CD14-positive monocyte (primary cell): ENCODE data around the gene PRDM1. TPM values are rescaled to one million over a fixed set of nuclear protein-coding genes. Genes with fewer than 3 reads are reported as not detected.

Experiments used
- DNase-seq, 3 donors: peaks; one replicate each; pipeline ENCODE4 v3.0.0-alpha.2; 2011 to 2022
- H2AFZ ChIP-seq: 2 replicates; pipeline ENCODE4 v1.6.0; 2012; ENCODE audit warnings: mild to moderate bottlenecking, low read depth, low read length, inconsistent platforms; ENCODE audit not compliant: insufficient read depth, poor library complexity, severe bottlenecking
- H3K27ac ChIP-seq, 2 donors: 1 replicate in 1 of 2; 2 replicates in 1 of 2; pipeline ENCODE4 v1.5.1; 2012 to 2013; ENCODE audit warnings: low read length in 2 of 2, control low read depth in 1 of 2, inconsistent platforms in 1 of 2, low read depth in 1 of 2, mild to moderate bottlenecking in 1 of 2
- H3K27me3 ChIP-seq, 2 donors: one replicate each; pipeline versions ENCODE4 v1.6.0 to v1.6.1; 2011 to 2013; ENCODE audit warnings: low read length in 2 of 2; ENCODE audit not compliant: control insufficient read depth in 2 of 2, insufficient read depth in 2 of 2
- H3K36me3 ChIP-seq, 2 donors: replicated peaks in 1 of 2; 1 replicate in 1 of 2; 2 replicates in 1 of 2; pipeline versions ENCODE4 v1.5.1 to v1.6.1; 2012 to 2013; ENCODE audit warnings: low read length in 2 of 2, control low read depth in 1 of 2, inconsistent platforms in 1 of 2, mild to moderate bottlenecking in 1 of 2; ENCODE audit not compliant: insufficient read depth in 2 of 2, control insufficient read depth in 1 of 2
- H3K4me1 ChIP-seq, 2 donors: 1 replicate in 1 of 2; 2 replicates in 1 of 2; pipeline versions ENCODE4 v1.5.1 to v1.6.1; 2012 to 2013; ENCODE audit warnings: low read length in 2 of 2, control low read depth in 1 of 2, inconsistent platforms in 1 of 2, mild to moderate bottlenecking in 1 of 2, moderate library complexity in 1 of 2; ENCODE audit not compliant: insufficient read depth in 2 of 2, control insufficient read depth in 1 of 2
- H3K4me2 ChIP-seq: replicated peaks from 2 replicates; pipeline ENCODE3; 2012; ENCODE audit warnings: low read length, moderate library complexity, mild to moderate bottlenecking; ENCODE audit not compliant: poor library complexity, severe bottlenecking; ENCODE audit errors: extremely low read depth
- H3K4me3 ChIP-seq, 3 experiments: fragments of 200-600 bp in 1 of 3; sonication (generic) in 1 of 3; replicated peaks in 1 of 3; 1 replicate in 2 of 3; 2 replicates in 1 of 3; pipeline ENCODE4 v1.5.1; 2011 to 2013; ENCODE audit warnings: low read length in 3 of 3, mild to moderate bottlenecking in 3 of 3, control low read depth in 2 of 3, low read depth in 2 of 3, inconsistent platforms in 1 of 3, moderate library complexity in 1 of 3
- H3K79me2 ChIP-seq: 2 replicates; pipeline ENCODE4 v1.6.0; 2012; ENCODE audit warnings: mild to moderate bottlenecking, control low read depth, inconsistent platforms, low read length, moderate library complexity; ENCODE audit not compliant: insufficient read depth
- H3K9ac ChIP-seq: 2 replicates; pipeline ENCODE4 v1.6.0; 2017; ENCODE audit warnings: low read length, mild to moderate bottlenecking; ENCODE audit not compliant: insufficient read depth, poor library complexity, severe bottlenecking
- H3K9me3 ChIP-seq, 2 donors: replicated peaks in 1 of 2; 1 replicate in 1 of 2; 2 replicates in 1 of 2; pipeline versions ENCODE4 v1.5.1 to v1.6.1; 2012 to 2013; ENCODE audit warnings: low read length in 2 of 2, control low read depth in 1 of 2; ENCODE audit not compliant: control insufficient read depth in 1 of 2, insufficient read depth in 1 of 2
- H4K20me1 ChIP-seq: 2 replicates; pipeline ENCODE4 v1.6.0; 2012; ENCODE audit warnings: mild to moderate bottlenecking, low read length, control low read depth, moderate library complexity; ENCODE audit not compliant: insufficient read depth
- H3K27ac Mint-ChIP-seq, 7 donors: one replicate each; pipeline ENCODE4 v1.8.0; 2020; ENCODE audit warnings: mild to moderate bottlenecking in 7 of 7, mixed read lengths in 7 of 7, moderate library complexity in 6 of 7, inconsistent platforms in 2 of 7
- H3K27me3 Mint-ChIP-seq, 3 donors: one replicate each; pipeline ENCODE4 v1.8.0; 2021 to 2022; ENCODE audit warnings: low read depth in 3 of 3, mild to moderate bottlenecking in 3 of 3, mixed read lengths in 3 of 3, moderate library complexity in 3 of 3, inconsistent platforms in 1 of 3
- H3K36me3 Mint-ChIP-seq, 2 donors: one replicate each; pipeline ENCODE4 v1.8.0; 2020; ENCODE audit warnings: mixed read lengths in 2 of 2, inconsistent platforms in 1 of 2, mild to moderate bottlenecking in 1 of 2
- H3K4me1 Mint-ChIP-seq: one replicate; pipeline ENCODE4 v1.8.0; 2020; ENCODE audit warnings: mild to moderate bottlenecking, mixed read lengths
- H3K4me3 Mint-ChIP-seq, 2 donors: one replicate each; pipeline ENCODE4 v1.8.0; 2020; ENCODE audit warnings: mild to moderate bottlenecking in 2 of 2, mixed read lengths in 2 of 2, moderate library complexity in 1 of 2
- H3K9me3 Mint-ChIP-seq, 7 donors: one replicate each; pipeline ENCODE4 v1.8.0; 2020 to 2022; ENCODE audit warnings: mixed read lengths in 7 of 7, mild to moderate bottlenecking in 6 of 7, moderate library complexity in 6 of 7, inconsistent platforms in 2 of 7
- WGBS: methylation state at CpG from one replicate; pipeline ENCODE4 v1.1.5; 2013; ENCODE audit warnings: missing lambda C conversion rate; ENCODE audit not compliant: insufficient coverage; 5-methylcytosine and 5-hydroxymethylcytosine counted together
- intact Hi-C, 2 donors: fragments of 100-400 bp; cut with micrococcal nuclease; formaldehyde crosslinking; loops; one replicate each; pipeline versions ENCODE4 v1.15.0 to v1.15.1; 2023
- polyA plus RNA-seq, 3 donors: library from polyadenylated mRNA; depleted of rRNA in 1 of 3; unstranded in 2 of 3; stranded (reverse) in 1 of 3; fragments of 300-500 nt in 2 of 3; fragments of >200 nt in 1 of 3; fragmentation: Illumina TruSeq in 2 of 3; gene quantifications; 1 replicate in 2 of 3; 2 replicates in 1 of 3; pipeline ENCODE4 v1.2.3, GENCODE V29; 2012 to 2021
- TF ChIP-seq, protein P1 (sequence below): fragments of 200-600 bp; IDR thresholded peaks from one replicate; pipeline ENCODE4 v1.8.0; 2022; ENCODE audit warnings: antibody characterized with exemption, mild to moderate bottlenecking

Gene PRDM1
- polyA plus RNA-seq, 3 donors, result 1.8 to 14.9 (median 5.2) TPM

DNA sequence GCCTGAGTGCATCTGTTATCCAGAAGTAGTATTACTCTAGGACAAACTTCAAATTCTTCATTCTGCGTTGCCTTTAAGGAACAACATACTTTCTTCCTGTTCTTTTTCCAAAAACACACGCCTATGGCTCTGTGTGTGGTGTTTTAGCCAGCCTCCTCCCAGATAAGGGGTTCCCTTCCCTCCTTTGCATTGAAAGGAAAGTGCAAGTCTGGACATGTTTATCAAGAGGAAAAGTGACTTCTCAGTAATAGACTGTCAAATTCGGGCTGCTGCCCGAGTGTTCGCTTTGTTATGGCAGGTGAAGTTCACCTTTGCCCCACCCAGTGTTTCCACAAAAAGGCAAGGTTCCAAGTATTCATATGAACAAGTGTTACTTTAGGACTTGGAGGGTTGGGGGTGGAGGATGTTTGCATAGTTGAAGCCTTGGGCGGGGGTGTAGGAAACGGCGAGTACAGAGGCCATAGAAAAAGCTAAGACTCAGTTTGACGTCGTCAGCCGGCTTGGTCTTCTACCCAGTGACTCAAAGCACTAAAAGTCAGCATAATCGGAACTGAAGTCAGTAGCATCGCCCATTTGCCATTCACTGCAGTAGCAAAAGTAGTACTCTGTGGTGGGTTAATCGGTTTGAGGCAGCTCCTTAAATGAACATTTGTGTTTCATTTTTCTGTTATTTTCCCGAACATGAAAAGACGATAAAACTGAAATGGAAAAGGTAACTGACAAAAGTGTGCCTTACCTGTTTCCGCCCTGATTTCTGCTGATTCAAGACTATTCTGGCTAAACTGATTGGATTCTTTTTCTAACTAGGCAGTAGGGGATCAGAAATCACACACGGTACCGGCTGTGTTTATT, 12.5 kb downstream of the PRDM1 start:
- peaks cover 43% of the 10 kb centered on the region for H3K4me1 Mint-ChIP-seq

DNA sequence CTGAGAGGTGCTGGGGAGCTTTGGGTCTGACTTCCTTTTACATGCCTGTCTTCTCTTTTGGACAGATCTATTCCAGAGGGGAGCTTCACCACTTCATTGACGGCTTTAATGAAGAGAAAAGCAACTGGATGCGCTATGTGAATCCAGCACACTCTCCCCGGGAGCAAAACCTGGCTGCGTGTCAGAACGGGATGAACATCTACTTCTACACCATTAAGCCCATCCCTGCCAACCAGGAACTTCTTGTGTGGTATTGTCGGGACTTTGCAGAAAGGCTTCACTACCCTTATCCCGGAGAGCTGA, 13.1 kb downstream of the PRDM1 start:
- H2AFZ ChIP-seq, result peak overlapping the region; percentile 79
- no peaks in the 10 kb centered on the region for H3K27me3 ChIP-seq
- peaks cover 0 to 20% of the 10 kb centered on the region in 2 donors for H3K36me3 ChIP-seq
- Mint-ChIP-seq H3K9me3 (no peaks in the 10 kb centered on the region), H3K27me3 (no peaks in the 10 kb centered on the region), H3K4me1 (peaks cover 44% of the 10 kb centered on the region), H3K27ac (peak overlapping the region in 1 of 7 donors; percentile 95), H3K4me3 (peak overlapping the region in 1 of 2 donors; percentile 85), H3K36me3 (peaks cover 20 to 26% of the 10 kb centered on the region in 2 donors)
- peak overlapping the region in 1 of 2 donors; percentile 94 for H3K27ac ChIP-seq
- no peak overlapping the region for H3K9ac ChIP-seq
- DNase-seq, result no peak
- no peak overlapping the region for H3K4me2 ChIP-seq
- 93% methylated on average over 4 of the region's 7 CpGs for WGBS
- intact Hi-C loops, result loop anchor here in 1 of 2 donors (5.0 kb wide), 1 partner anchor 63 kb away; no protein-coding TSS in a partner anchor
- peaks cover 5% of the 10 kb centered on the region for H3K79me2 ChIP-seq
- no peak overlapping the region for H3K4me3 ChIP-seq
- H4K20me1 ChIP-seq, result no peaks in the 10 kb centered on the region
- no peaks in the 10 kb centered on the region for H3K9me3 ChIP-seq
- TF ChIP-seq, protein P1, sequence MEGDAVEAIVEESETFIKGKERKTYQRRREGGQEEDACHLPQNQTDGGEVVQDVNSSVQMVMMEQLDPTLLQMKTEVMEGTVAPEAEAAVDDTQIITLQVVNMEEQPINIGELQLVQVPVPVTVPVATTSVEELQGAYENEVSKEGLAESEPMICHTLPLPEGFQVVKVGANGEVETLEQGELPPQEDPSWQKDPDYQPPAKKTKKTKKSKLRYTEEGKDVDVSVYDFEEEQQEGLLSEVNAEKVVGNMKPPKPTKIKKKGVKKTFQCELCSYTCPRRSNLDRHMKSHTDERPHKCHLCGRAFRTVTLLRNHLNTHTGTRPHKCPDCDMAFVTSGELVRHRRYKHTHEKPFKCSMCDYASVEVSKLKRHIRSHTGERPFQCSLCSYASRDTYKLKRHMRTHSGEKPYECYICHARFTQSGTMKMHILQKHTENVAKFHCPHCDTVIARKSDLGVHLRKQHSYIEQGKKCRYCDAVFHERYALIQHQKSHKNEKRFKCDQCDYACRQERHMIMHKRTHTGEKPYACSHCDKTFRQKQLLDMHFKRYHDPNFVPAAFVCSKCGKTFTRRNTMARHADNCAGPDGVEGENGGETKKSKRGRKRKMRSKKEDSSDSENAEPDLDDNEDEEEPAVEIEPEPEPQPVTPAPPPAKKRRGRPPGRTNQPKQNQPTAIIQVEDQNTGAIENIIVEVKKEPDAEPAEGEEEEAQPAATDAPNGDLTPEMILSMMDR, result no peak
- H3K4me1 ChIP-seq, result peaks cover 20 to 32% of the 10 kb centered on the region in 2 donors

More for the DNA sequence above, 12.5 kb downstream of the PRDM1 start:
- no peak for DNase-seq
- peaks cover 0 to 20% of the 10 kb centered on the region in 2 donors for H3K36me3 ChIP-seq
- no peaks in the 10 kb centered on the region for H3K9me3 ChIP-seq
- H3K9ac ChIP-seq, result peak overlapping the region; percentile 67
- Mint-ChIP-seq H3K36me3 (peaks cover 20 to 26% of the 10 kb centered on the region in 2 donors), H3K4me3 (peak overlapping the region; percentile 85 to 95), H3K9me3 (no peaks in the 10 kb centered on the region), H3K27ac (peak overlapping the region; percentile 92 to 97 (median 95)), H3K27me3 (no peaks in the 10 kb centered on the region)
- H4K20me1 ChIP-seq, result no peaks in the 10 kb centered on the region
- H3K79me2 ChIP-seq, result peaks cover 5% of the 10 kb centered on the region
- intact Hi-C loops, result loop anchor here in 1 of 2 donors (5.0 kb wide), 1 partner anchor 64 kb away; no protein-coding TSS in a partner anchor
- H2AFZ ChIP-seq, result peak overlapping the region; percentile 79
- peaks cover 18 to 29% of the 10 kb centered on the region in 2 donors for H3K4me1 ChIP-seq
- H3K4me3 ChIP-seq, result peak overlapping the region; percentile 66 to 100 (median 87)
- H3K27ac ChIP-seq, result peak overlapping the region in 1 of 2 donors; percentile 94
- TF ChIP-seq, protein P1, result no peak
- WGBS, result 86% methylated on average over 15 of the region's 19 CpGs
- no peaks in the 10 kb centered on the region for H3K27me3 ChIP-seq
- H3K4me2 ChIP-seq, result peak overlapping the region; percentile 85
